Lung (tissue), 12 donors: ENCODE results near the gene APCS. TPM values are rescaled to one million over a fixed set of nuclear protein-coding genes. Genes with fewer than 3 reads are reported as not detected.

ENCODE experiments used
- ATAC-seq: fragments of 200-7000 bp; cut with Tn5 transposase; one replicate; pipeline ENCODE4 v1.9.1; 2020; ENCODE audit warnings: moderate number of reproducible peaks; ENCODE audit not compliant: insufficient read depth, low FRiP score
- DNase-seq, 3 donors: peaks; one replicate each; pipeline ENCODE4 v3.0.0-alpha.2; 2013 to 2017
- H3K27ac ChIP-seq, 2 donors: one replicate each; pipeline ENCODE4 v1.5.1; 2013; ENCODE audit warnings: mild to moderate bottlenecking in 2 of 2, moderate library complexity in 2 of 2, control low read depth in 1 of 2, inconsistent platforms in 1 of 2, low read depth in 1 of 2, low read length in 1 of 2
- H3K27me3 ChIP-seq, 3 donors: one replicate each; pipeline ENCODE4 v1.5.1; 2013; ENCODE audit warnings: low read length in 2 of 3; ENCODE audit not compliant: control insufficient read depth in 3 of 3, insufficient read depth in 3 of 3
- H3K36me3 ChIP-seq, 4 donors: one replicate each; pipeline ENCODE4 v1.5.1; 2013; ENCODE audit warnings: low read length in 4 of 4, mild to moderate bottlenecking in 1 of 4, moderate library complexity in 1 of 4; ENCODE audit not compliant: control insufficient read depth in 4 of 4, insufficient read depth in 4 of 4
- H3K4me1 ChIP-seq, 5 donors: one replicate each; pipeline ENCODE4 v1.5.1; 2013; ENCODE audit warnings: low read length in 5 of 5, mild to moderate bottlenecking in 2 of 5, moderate library complexity in 1 of 5; ENCODE audit not compliant: control insufficient read depth in 5 of 5, insufficient read depth in 5 of 5
- H3K4me3 ChIP-seq: one replicate; pipeline ENCODE4 v1.5.1; 2013; ENCODE audit warnings: mild to moderate bottlenecking, control low read depth, moderate library complexity
- H3K9ac ChIP-seq, 2 donors: one replicate each; pipeline ENCODE4 v1.5.1; 2013; ENCODE audit warnings: low read length in 2 of 2, control low read depth in 1 of 2; ENCODE audit not compliant: insufficient read depth in 1 of 2
- H3K9me3 ChIP-seq, 4 donors: one replicate each; pipeline ENCODE4 v1.5.1; 2013; ENCODE audit warnings: low read length in 3 of 4, mild to moderate bottlenecking in 1 of 4, moderate library complexity in 1 of 4; ENCODE audit not compliant: control insufficient read depth in 4 of 4, insufficient read depth in 3 of 4
- CTCF ChIP-seq: IDR thresholded peaks from 2 replicates; pipeline ENCODE4 v1.5.1; 2012; ENCODE audit warnings: mild to moderate bottlenecking; ENCODE audit errors: control extremely low read depth, extremely low read depth
- WGBS, 2 donors: extraction: QIAGEN DNeasy Blood & Tissue Kit; methylation state at CpG; one replicate each; pipeline ENCODE4 v1.1.7; 2013; 5-methylcytosine and 5-hydroxymethylcytosine counted together
- polyA plus RNA-seq, 2 donors: library from polyadenylated mRNA; stranded (reverse); fragments of 200-250 nt; gene quantifications; one replicate each; pipeline ENCODE4 v1.2.1, GENCODE V29; 2013
- total RNA-seq, 2 donors: library from RNA; depleted of rRNA in 1 of 2; stranded (reverse); fragments of >200 nt in 1 of 2; gene quantifications; one replicate each; pipeline ENCODE4 v1.2.1, GENCODE V29; 2014 to 2021
- donor health status: control.
- donor health status: control.
- donor health status: Bipolar disorder and iron deficiency.
- donor health status: healthy.
- donor health status: DM: yes; HTN: yes; CAD: no.

The APCS gene
- total and polyA plus RNA-seq, 4 donors = 0.46 TPM; not detected in 3

- Histone ChIP-seq H3K9me3 (no peaks in the 10 kb centered on the region), H3K4me1 (no peaks in the 10 kb centered on the region)
- ATAC-seq = no peak
Observed at GRCh38 chr1:159602501-159602999, 14.9 kb downstream of the APCS start.

GRCh38 chr1:159612211-159612885 is 24.7 kb downstream of the APCS start:
- no peaks in the 10 kb centered on the region for H3K27me3 ChIP-seq
- no peaks in the 10 kb centered on the region for H3K36me3 ChIP-seq
- WGBS, 2 donors = 82 to 92% methylated on average over 8 of the region's 8 CpGs
- no peak for ATAC-seq
- TF ChIP-seq CTCF = no peak
- no peak overlapping the region for H3K4me3 ChIP-seq
- no peak for DNase-seq
- no peak overlapping the region for H3K27ac ChIP-seq
- no peaks in the 10 kb centered on the region for H3K4me1 ChIP-seq
- no peak overlapping the region for H3K9ac ChIP-seq
- H3K9me3 ChIP-seq = no peaks in the 10 kb centered on the region

More at GRCh38 chr1:159602501-159602999, 14.9 kb downstream of the APCS start:
- no peak for TF ChIP-seq CTCF
- no peaks in the 10 kb centered on the region for H3K27me3 ChIP-seq
- 70 to 89% methylated on average over 5 of the region's 5 CpGs for WGBS, 2 donors
- no peak overlapping the region for H3K9ac ChIP-seq
- no peak for DNase-seq
- H3K4me3 ChIP-seq = no peak overlapping the region
- no peak overlapping the region for H3K27ac ChIP-seq
- H3K36me3 ChIP-seq = no peaks in the 10 kb centered on the region

- no peak overlapping the region for H3K9ac ChIP-seq
- no peaks in the 10 kb centered on the region for H3K27me3 ChIP-seq
- no peak overlapping the region for H3K27ac ChIP-seq
- H3K9me3 ChIP-seq = peaks cover 0 to 3% (median 0%) of the 10 kb centered on the region in 4 donors
- no peaks in the 10 kb centered on the region for H3K4me1 ChIP-seq
- no peak for TF ChIP-seq CTCF
- DNase-seq (no peak), ATAC-seq (no peak)
- H3K36me3 ChIP-seq = no peaks in the 10 kb centered on the region
- no peak overlapping the region for H3K4me3 ChIP-seq
Observed at GRCh38 chr1:159632922-159633321, 45.3 kb downstream of the APCS start.

Other genes starting within 250 kb of the APCS start
- not detected for gene OR10J4, start 155.6 kb upstream of the APCS start, total RNA-seq
- not detected for gene OR10J4, start 155.6 kb upstream of the APCS start, polyA plus RNA-seq
- gene OR10J1, start 148.1 kb upstream of the APCS start, total RNA-seq = not detected
- gene OR10J1, start 148.1 kb upstream of the APCS start, polyA plus RNA-seq = not detected
- not detected for gene OR10J5, start 51.8 kb upstream of the APCS start, total RNA-seq
- gene OR10J5, start 51.8 kb upstream of the APCS start, polyA plus RNA-seq = not detected
- gene CRP, start 126.8 kb downstream of the APCS start, total RNA-seq = under 1 TPM in 1 of 2 donors, not detected in 1; 0.71 TPM
- gene CRP, start 126.8 kb downstream of the APCS start, polyA plus RNA-seq = under 1 TPM; 0.10 to 0.18 TPM
- gene DUSP23, start 193.1 kb downstream of the APCS start, total RNA-seq = 10 to 100 TPM; 25.8 to 74.9 TPM
- gene DUSP23, start 193.1 kb downstream of the APCS start, polyA plus RNA-seq = 100 to 1,000 TPM; 145 to 244 TPM
- gene FCRL6, start 214.5 kb downstream of the APCS start, total RNA-seq = under 1 TPM; 0.64 to 0.77 TPM
- under 1 TPM; 0.55 to 0.82 TPM for gene FCRL6, start 214.5 kb downstream of the APCS start, polyA plus RNA-seq
- 10 to 100 TPM in 1 of 2 donors, 1 to 10 TPM in 1; 5.2 to 40.7 TPM for gene SLAMF8, start 239.0 kb downstream of the APCS start, total RNA-seq
- 10 to 100 TPM; 16.1 to 67.0 TPM for gene SLAMF8, start 239.0 kb downstream of the APCS start, polyA plus RNA-seq